Liver (tissue), 9 donors: ENCODE results near the gene SMS. TPM values are rescaled to one million over a fixed set of nuclear protein-coding genes. Genes with fewer than 3 reads are reported as not detected.

Source experiments
- DNase-seq: peaks from one replicate; pipeline ENCODE4 v3.0.0-alpha.2; 2017; ENCODE audit warnings: low spot score
- H3K27ac ChIP-seq, 2 donors: one replicate each; pipeline ENCODE4 v1.7.0; 2013; ENCODE audit warnings: inconsistent platforms in 2 of 2, low read length in 2 of 2, control low read depth in 1 of 2, low read depth in 1 of 2, mild to moderate bottlenecking in 1 of 2
- H3K27me3 ChIP-seq, 4 donors: one replicate each; pipeline versions ENCODE4 v1.6.1 to v1.7.0; 2013; ENCODE audit warnings: low read length in 3 of 4, inconsistent platforms in 1 of 4, mild to moderate bottlenecking in 1 of 4, moderate library complexity in 1 of 4; ENCODE audit not compliant: control insufficient read depth in 4 of 4, insufficient read depth in 4 of 4
- H3K36me3 ChIP-seq, 4 donors: one replicate each; pipeline versions ENCODE4 v1.6.1 to v1.7.0; 2013; ENCODE audit warnings: low read length in 3 of 4, mild to moderate bottlenecking in 3 of 4, low read depth in 1 of 4, moderate library complexity in 1 of 4; ENCODE audit not compliant: control insufficient read depth in 4 of 4, insufficient read depth in 3 of 4
- H3K4me1 ChIP-seq, 4 donors: one replicate each; pipeline versions ENCODE4 v1.6.1 to v1.7.0; 2013; ENCODE audit warnings: low read length in 3 of 4, mild to moderate bottlenecking in 3 of 4, moderate library complexity in 1 of 4; ENCODE audit not compliant: control insufficient read depth in 4 of 4, insufficient read depth in 4 of 4
- H3K4me3 ChIP-seq, 3 donors: one replicate each; pipeline versions ENCODE4 v1.6.1 to v1.7.0; 2013; ENCODE audit warnings: low read length in 3 of 3, control low read depth in 1 of 3, low read depth in 1 of 3, mild to moderate bottlenecking in 1 of 3
- H3K9ac ChIP-seq, 2 donors: one replicate each; pipeline ENCODE4 v1.7.0; 2013; ENCODE audit warnings: low read length in 2 of 2, mild to moderate bottlenecking in 2 of 2, moderate library complexity in 2 of 2, control low read depth in 1 of 2, low read depth in 1 of 2
- H3K9me3 ChIP-seq, 4 donors: one replicate each; pipeline versions ENCODE4 v1.6.1 to v1.7.0; 2013; ENCODE audit warnings: low read length in 3 of 4; ENCODE audit not compliant: control insufficient read depth in 4 of 4
- ATF3 ChIP-seq: IDR thresholded peaks from 2 replicates; pipeline ENCODE4 v1.6.1; 2016; ENCODE audit warnings: antibody characterized with exemption
- CTCF ChIP-seq: fragments of 150-350 bp; IDR thresholded peaks from 2 replicates; pipeline ENCODE4 v1.5.1; 2017; ENCODE audit warnings: improper control_type of control experiment, low read depth, low read length; ENCODE audit not compliant: missing input control
- EGR1 ChIP-seq, 2 donors: IDR thresholded peaks; 2 replicates each; pipeline ENCODE4 v1.6.1; 2016 to 2018; ENCODE audit warnings: antibody characterized with exemption in 2 of 2, low read depth in 2 of 2
- FOXA1 ChIP-seq: IDR thresholded peaks from 2 replicates; pipeline ENCODE4 v1.6.1; 2016; ENCODE audit warnings: antibody characterized with exemption
- FOXA2 ChIP-seq: IDR thresholded peaks from 2 replicates; pipeline ENCODE4 v1.6.1; 2016; ENCODE audit warnings: antibody characterized with exemption
- GABPA ChIP-seq, 2 donors: IDR thresholded peaks in 1 of 2; conservative IDR thresholded peaks in 1 of 2; 2 replicates each; pipeline ENCODE4 v1.6.1; 2016; ENCODE audit warnings: antibody characterized with exemption in 2 of 2, mild to moderate bottlenecking in 1 of 2, moderate library complexity in 1 of 2
- HNF4A ChIP-seq, 2 donors: conservative IDR thresholded peaks; 2 replicates each; pipeline ENCODE4 v1.6.1; 2016; ENCODE audit warnings: antibody characterized with exemption in 2 of 2, mild to moderate bottlenecking in 2 of 2
- HNF4G ChIP-seq: IDR thresholded peaks from 2 replicates; pipeline ENCODE4 v1.6.1; 2016; ENCODE audit warnings: antibody characterized with exemption
- JUND ChIP-seq, 2 donors: IDR thresholded peaks; 2 replicates each; pipeline ENCODE4 v1.6.1; 2016; ENCODE audit warnings: antibody characterized with exemption in 2 of 2
- MAX ChIP-seq: IDR thresholded peaks from 2 replicates; pipeline ENCODE4 v1.6.1; 2016; ENCODE audit warnings: antibody characterized with exemption
- NR2F2 ChIP-seq: IDR thresholded peaks from 2 replicates; pipeline ENCODE4 v1.6.1; 2016; ENCODE audit warnings: antibody characterized with exemption
- RAD21 ChIP-seq, 2 donors: IDR thresholded peaks; 2 replicates each; pipeline ENCODE4 v1.6.1; 2016; ENCODE audit warnings: antibody characterized with exemption in 2 of 2, mild to moderate bottlenecking in 2 of 2
- REST ChIP-seq: IDR thresholded peaks from 2 replicates; pipeline ENCODE4 v1.6.1; 2016; ENCODE audit warnings: antibody characterized with exemption, mild to moderate bottlenecking
- RXRA ChIP-seq, 2 donors: IDR thresholded peaks; 2 replicates each; pipeline ENCODE4 v1.6.1; 2017 to 2018; ENCODE audit warnings: antibody characterized with exemption in 2 of 2, mild to moderate bottlenecking in 1 of 2
- SP1 ChIP-seq: IDR thresholded peaks from 2 replicates; pipeline ENCODE4 v1.6.1; 2018; ENCODE audit warnings: antibody characterized with exemption, mild to moderate bottlenecking
- TAF1 ChIP-seq: conservative IDR thresholded peaks from 2 replicates; pipeline ENCODE4 v1.6.1; 2016; ENCODE audit warnings: antibody characterized with exemption, mild to moderate bottlenecking
- YY1 ChIP-seq: IDR thresholded peaks from 2 replicates; pipeline ENCODE4 v1.6.1; 2016; ENCODE audit warnings: antibody characterized with exemption, mild to moderate bottlenecking
- WGBS: extraction: QIAGEN DNeasy Blood & Tissue Kit; methylation state at CpG from one replicate; pipeline ENCODE4 v1.1.7; 2013; 5-methylcytosine and 5-hydroxymethylcytosine counted together
- polyA plus RNA-seq, 2 donors: library from polyadenylated mRNA; stranded (reverse) in 1 of 2; unstranded in 1 of 2; fragments of 200-250 nt in 1 of 2; fragments of >200 nt in 1 of 2; fragmentation: Nextera tagmentation in 1 of 2; extraction: Ambion mirVana in 1 of 2; gene quantifications; one replicate each; pipeline versions ENCODE4 v1.2.1 to v1.2.3, GENCODE V29; 2013 to 2015
- total RNA-seq, 2 donors: library from RNA; depleted of rRNA; stranded (reverse); fragments of >200 nt; gene quantifications; one replicate each; pipeline ENCODE4 v1.2.3, GENCODE V29; 2014
- donor health status: healthy.
- donor health status: healthy.
- donor health status: healthy.
- donor health status: healthy.
- donor health status: healthy.

SMS gene
- total and polyA plus RNA-seq, 4 donors = 13.9 to 41.0 (median 17.8) TPM

GRCh38 chrX:21912989-21913388 lies 27.5 kb upstream of the SMS start:
- H3K9ac ChIP-seq = no peak overlapping the region
- no peaks in the 10 kb centered on the region for H3K4me1 ChIP-seq
- no peak overlapping the region for H3K4me3 ChIP-seq
- no peak overlapping the region for H3K27ac ChIP-seq
- H3K9me3 ChIP-seq = no peaks in the 10 kb centered on the region
- no peaks in the 10 kb centered on the region for H3K27me3 ChIP-seq
- WGBS = 98% methylated on average over 4 of the region's 4 CpGs
- H3K36me3 ChIP-seq = no peaks in the 10 kb centered on the region
- no peak for DNase-seq
- no peak for TF ChIP-seq NR2F2

GRCh38 chrX:21926116-21926515 lies 14.4 kb upstream of the SMS start:
- Histone ChIP-seq H3K9ac (peak overlapping the region in 1 of 2 donors; percentile 31), H3K4me3 (peak overlapping the region in 2 of 3 donors; percentile 25 to 51), H3K36me3 (no peaks in the 10 kb centered on the region), H3K27me3 (no peaks in the 10 kb centered on the region), H3K9me3 (peaks cover 0 to 1% (median 0%) of the 10 kb centered on the region in 4 donors), H3K4me1 (no peaks in the 10 kb centered on the region), H3K27ac (peak overlapping the region; percentile 65 to 72)
- DNase-seq = no peak
- TF ChIP-seq HNF4A (conservative IDR thresholded peaks at IDR 0.05) (peak in 1 of 2 donors; percentile 3), RAD21 (IDR thresholded peaks at IDR 0.05) (no peak), NR2F2 (no peak), REST (peak; percentile 15), RXRA (IDR thresholded peaks at IDR 0.05) (no peak), EGR1 (IDR thresholded peaks at IDR 0.05; ENCODE audit: low read depth in 2 of 2) (no peak), SP1 (no peak)
- 17% methylated on average over 3 of the region's 3 CpGs for WGBS

GRCh38 chrX:21926527-21927278 lies 13.8 kb upstream of the SMS start:
- DNase-seq = no peak
- 62% methylated on average over 6 of the region's 6 CpGs for WGBS
- Histone ChIP-seq H3K9ac (no peak overlapping the region), H3K9me3 (no peaks in the 10 kb centered on the region), H3K27ac (peak overlapping the region; percentile 65 to 72), H3K36me3 (no peaks in the 10 kb centered on the region), H3K4me1 (no peaks in the 10 kb centered on the region), H3K4me3 (no peak overlapping the region), H3K27me3 (no peaks in the 10 kb centered on the region)
- TF ChIP-seq FOXA1 (no peak), JUND (IDR thresholded peaks at IDR 0.05) (peak; percentile 65 to 69)

- Histone ChIP-seq H3K4me1 (no peaks in the 10 kb centered on the region), H3K9me3 (no peaks in the 10 kb centered on the region), H3K27me3 (no peaks in the 10 kb centered on the region), H3K36me3 (no peaks in the 10 kb centered on the region), H3K4me3 (no peak overlapping the region), H3K27ac (no peak overlapping the region), H3K9ac (no peak overlapping the region)
- WGBS = 92% methylated on average over 4 of the region's 4 CpGs
- DNase-seq = no peak
- no peak for TF ChIP-seq RAD21 (IDR thresholded peaks at IDR 0.05)
- no peak for TF ChIP-seq ATF3
- no peak for TF ChIP-seq YY1
- no peak for TF ChIP-seq GABPA (IDR thresholded peaks at IDR 0.05 in 1 of 2, conservative IDR thresholded peaks at IDR 0.05 in 1 of 2)
- TF ChIP-seq HNF4A (conservative IDR thresholded peaks at IDR 0.05) = no peak
- no peak for TF ChIP-seq NR2F2
- TF ChIP-seq RXRA (IDR thresholded peaks at IDR 0.05) = no peak
- no peak for TF ChIP-seq TAF1
- no peak for TF ChIP-seq FOXA2
- TF ChIP-seq SP1 = no peak
- TF ChIP-seq FOXA1 = no peak
- TF ChIP-seq MAX = no peak
- TF ChIP-seq JUND (IDR thresholded peaks at IDR 0.05) = no peak
- no peak for TF ChIP-seq CTCF
- no peak for TF ChIP-seq HNF4G
These were observed 11.3 kb upstream of the SMS start for GRCh38 chrX:21929209-21929608.
